OCI-M1 (cell line): ENCODE data around the gene DDO.
"Not testable (repeated sequence)": the region's sequence is repeated elsewhere in the genome, so short reads cannot be mapped to it uniquely, and the experiment has no call there.

ENCODE experiments used
- DNase-seq: peaks from one replicate; lab custom pipeline; 2025; lab: John Stamatoyannopoulos, UW

Gene DDO

GRCh38 chr6:110367825-110368224 lies 47.5 kb downstream of the DDO start:
- no peak for DNase-seq

- no peak for DNase-seq
Observed at GRCh38 chr6:110366975-110367374, 48.4 kb downstream of the DDO start.

- DNase-seq = no peak
Observed at GRCh38 chr6:110366256-110366655, 49.1 kb downstream of the DDO start.

GRCh38 chr6:110364364-110365105 lies 50.8 kb downstream of the DDO start:
- no peak for DNase-seq

- no peak for DNase-seq
Observed at GRCh38 chr6:110363748-110364147, 51.6 kb downstream of the DDO start.

- DNase-seq = no peak
Observed at GRCh38 chr6:110360676-110361075, 54.7 kb downstream of the DDO start.

- DNase-seq = no peak
Observed at GRCh38 chr6:110359556-110359955, 55.8 kb downstream of the DDO start.

GRCh38 chr6:110358553-110359160 lies 56.7 kb downstream of the DDO start:
- no peak for DNase-seq

GRCh38 chr6:110357664-110358552 lies 57.5 kb downstream of the DDO start, which contains the start of gene METTL24:
Gene METTL24 (minus strand): TSS chr6:110358349. CDS start chr6:110358272, 77 bp downstream.
- no peak for DNase-seq

GRCh38 chr6:110357298-110357663 lies 58.1 kb downstream of the DDO start:
- no peak for DNase-seq

GRCh38 chr6:110356778-110357177 lies 58.6 kb downstream of the DDO start:
- DNase-seq = no peak

GRCh38 chr6:110355727-110356126 lies 59.6 kb downstream of the DDO start:
- no peak for DNase-seq

GRCh38 chr6:110355022-110355421 lies 60.4 kb downstream of the DDO start:
- DNase-seq = no peak

GRCh38 chr6:110354153-110354552 lies 61.2 kb downstream of the DDO start:
- DNase-seq = no peak

GRCh38 chr6:110353457-110354001 lies 61.8 kb downstream of the DDO start:
- no peak for DNase-seq

GRCh38 chr6:110352563-110353262 lies 62.7 kb downstream of the DDO start:
- DNase-seq = peak; percentile 28

GRCh38 chr6:110351986-110352385 lies 63.4 kb downstream of the DDO start:
- DNase-seq = no peak

GRCh38 chr6:110351546-110351945 lies 63.8 kb downstream of the DDO start:
- no peak for DNase-seq

- not testable (repeated sequence) for DNase-seq
Observed at GRCh38 chr6:110350593-110350992, 64.8 kb downstream of the DDO start.

- DNase-seq = no peak
Observed at GRCh38 chr6:110348961-110349690, 66.2 kb downstream of the DDO start.

GRCh38 chr6:110345025-110345424 lies 70.3 kb downstream of the DDO start:
- no peak for DNase-seq
